Measurements from ENCODE around the gene CERS1.

The CERS1 gene

GRCh38 chr19:18858906-18859646, 36.9 kb downstream of the CERS1 start (continued):
- no peak for TF ChIP-seq CSDC2 (CRISPR knock-in tag; IDR thresholded peaks at IDR 0.05)
- TF ChIP-seq, protein P1, sequence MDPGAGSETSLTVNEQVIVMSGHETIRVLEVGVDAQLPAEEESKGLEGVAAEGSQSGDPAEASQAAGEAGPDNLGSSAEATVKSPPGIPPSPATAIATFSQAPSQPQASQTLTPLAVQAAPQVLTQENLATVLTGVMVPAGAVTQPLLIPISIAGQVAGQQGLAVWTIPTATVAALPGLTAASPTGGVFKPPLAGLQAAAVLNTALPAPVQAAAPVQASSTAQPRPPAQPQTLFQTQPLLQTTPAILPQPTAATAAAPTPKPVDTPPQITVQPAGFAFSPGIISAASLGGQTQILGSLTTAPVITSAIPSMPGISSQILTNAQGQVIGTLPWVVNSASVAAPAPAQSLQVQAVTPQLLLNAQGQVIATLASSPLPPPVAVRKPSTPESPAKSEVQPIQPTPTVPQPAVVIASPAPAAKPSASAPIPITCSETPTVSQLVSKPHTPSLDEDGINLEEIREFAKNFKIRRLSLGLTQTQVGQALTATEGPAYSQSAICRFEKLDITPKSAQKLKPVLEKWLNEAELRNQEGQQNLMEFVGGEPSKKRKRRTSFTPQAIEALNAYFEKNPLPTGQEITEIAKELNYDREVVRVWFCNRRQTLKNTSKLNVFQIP (CRISPR knock-in tag; IDR thresholded peaks at IDR 0.05; ENCODE audit: borderline replicate concordance, low read depth) = no peak
- TF ChIP-seq ZFP3 (CRISPR knock-in tag; IDR thresholded peaks at IDR 0.05) = no peak

GRCh38 chr19:18857223-18857622, 38.7 kb downstream of the CERS1 start:
- ATAC-seq = no peak
- TF ChIP-seq ZFP30 (CRISPR knock-in tag; IDR thresholded peaks at IDR 0.05) (no peak), SNAI2 (CRISPR knock-in tag; IDR thresholded peaks at IDR 0.05) (no peak), ZFP3 (CRISPR knock-in tag; IDR thresholded peaks at IDR 0.05) (no peak), TSHZ2 (CRISPR knock-in tag; IDR thresholded peaks at IDR 0.05) (no peak), ZNF8 (CRISPR knock-in tag; IDR thresholded peaks at IDR 0.05) (no peak), ZNF565 (CRISPR knock-in tag; conservative IDR thresholded peaks at IDR 0.05; ENCODE audit: low read depth) (no peak), CSRNP3 (CRISPR knock-in tag; IDR thresholded peaks at IDR 0.05) (no peak), ISL1 (CRISPR knock-in tag; IDR thresholded peaks at IDR 0.05) (no peak), BACH2 (CRISPR knock-in tag; IDR thresholded peaks at IDR 0.05; ENCODE audit: borderline replicate concordance) (no peak), ZC3H10 (CRISPR knock-in tag; IDR thresholded peaks at IDR 0.05) (no peak), OSR1 (CRISPR knock-in tag; IDR thresholded peaks at IDR 0.05) (no peak), ARNTL (CRISPR knock-in tag; IDR thresholded peaks at IDR 0.05; ENCODE audit: borderline replicate concordance, low read depth) (no peak), GLIS3 (CRISPR knock-in tag; IDR thresholded peaks at IDR 0.05) (no peak), TOX (CRISPR knock-in tag; IDR thresholded peaks at IDR 0.05; ENCODE audit: borderline replicate concordance) (no peak)
- TF ChIP-seq, protein P2, sequence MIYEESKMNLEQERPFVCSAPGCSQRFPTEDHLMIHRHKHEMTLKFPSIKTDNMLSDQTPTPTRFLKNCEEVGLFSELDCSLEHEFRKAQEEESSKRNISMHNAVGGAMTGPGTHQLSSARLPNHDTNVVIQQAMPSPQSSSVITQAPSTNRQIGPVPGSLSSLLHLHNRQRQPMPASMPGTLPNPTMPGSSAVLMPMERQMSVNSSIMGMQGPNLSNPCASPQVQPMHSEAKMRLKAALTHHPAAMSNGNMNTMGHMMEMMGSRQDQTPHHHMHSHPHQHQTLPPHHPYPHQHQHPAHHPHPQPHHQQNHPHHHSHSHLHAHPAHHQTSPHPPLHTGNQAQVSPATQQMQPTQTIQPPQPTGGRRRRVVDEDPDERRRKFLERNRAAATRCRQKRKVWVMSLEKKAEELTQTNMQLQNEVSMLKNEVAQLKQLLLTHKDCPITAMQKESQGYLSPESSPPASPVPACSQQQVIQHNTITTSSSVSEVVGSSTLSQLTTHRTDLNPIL (CRISPR knock-in tag; IDR thresholded peaks at IDR 0.05; ENCODE audit: low read depth) = no peak

DNA sequence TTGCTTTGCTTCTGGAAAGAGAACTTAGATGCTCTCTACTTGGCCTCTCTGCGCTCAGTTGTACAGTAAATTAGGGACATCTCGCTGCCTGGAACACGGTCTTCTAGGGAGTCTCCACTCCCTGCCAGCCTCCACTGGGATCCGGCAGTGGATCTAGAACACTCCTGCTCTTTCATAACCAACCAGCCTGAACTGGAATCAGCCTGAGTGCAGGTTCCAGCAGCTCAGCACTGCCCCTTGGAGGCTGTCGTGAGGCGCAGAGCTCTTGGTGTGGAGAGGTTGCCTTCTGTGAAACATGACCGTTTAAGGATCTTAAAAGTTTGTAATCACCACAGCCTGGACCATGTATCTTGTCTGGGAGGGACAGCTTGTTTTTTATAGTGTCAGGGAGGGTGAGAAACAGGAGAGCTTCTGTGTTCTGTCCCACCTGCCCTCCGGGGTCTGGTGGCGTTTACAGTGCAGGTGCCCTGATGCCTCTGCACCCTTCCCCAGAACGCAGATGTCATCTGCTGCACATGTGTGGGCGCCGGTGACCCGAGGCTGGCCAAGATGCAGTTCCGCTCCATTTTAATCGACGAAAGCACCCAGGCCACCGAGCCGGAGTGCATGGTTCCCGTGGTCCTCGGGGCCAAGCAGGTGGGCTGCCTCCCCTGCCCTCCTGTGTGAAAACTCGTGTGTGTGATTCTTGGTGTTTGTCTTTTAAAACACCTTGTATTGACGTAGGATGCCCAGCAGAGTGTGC, 39.4 kb downstream of the CERS1 start:
- no peak for TF ChIP-seq GLIS3 (CRISPR knock-in tag; IDR thresholded peaks at IDR 0.05)
- TF ChIP-seq ZNF565 (CRISPR knock-in tag; conservative IDR thresholded peaks at IDR 0.05; ENCODE audit: low read depth) = no peak
- no peak for TF ChIP-seq RARB (CRISPR knock-in tag; IDR thresholded peaks at IDR 0.05)
- TF ChIP-seq, protein P3, sequence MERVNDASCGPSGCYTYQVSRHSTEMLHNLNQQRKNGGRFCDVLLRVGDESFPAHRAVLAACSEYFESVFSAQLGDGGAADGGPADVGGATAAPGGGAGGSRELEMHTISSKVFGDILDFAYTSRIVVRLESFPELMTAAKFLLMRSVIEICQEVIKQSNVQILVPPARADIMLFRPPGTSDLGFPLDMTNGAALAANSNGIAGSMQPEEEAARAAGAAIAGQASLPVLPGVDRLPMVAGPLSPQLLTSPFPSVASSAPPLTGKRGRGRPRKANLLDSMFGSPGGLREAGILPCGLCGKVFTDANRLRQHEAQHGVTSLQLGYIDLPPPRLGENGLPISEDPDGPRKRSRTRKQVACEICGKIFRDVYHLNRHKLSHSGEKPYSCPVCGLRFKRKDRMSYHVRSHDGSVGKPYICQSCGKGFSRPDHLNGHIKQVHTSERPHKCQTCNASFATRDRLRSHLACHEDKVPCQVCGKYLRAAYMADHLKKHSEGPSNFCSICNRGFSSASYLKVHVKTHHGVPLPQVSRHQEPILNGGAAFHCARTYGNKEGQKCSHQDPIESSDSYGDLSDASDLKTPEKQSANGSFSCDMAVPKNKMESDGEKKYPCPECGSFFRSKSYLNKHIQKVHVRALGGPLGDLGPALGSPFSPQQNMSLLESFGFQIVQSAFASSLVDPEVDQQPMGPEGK (CRISPR knock-in tag; IDR thresholded peaks at IDR 0.05; ENCODE audit: borderline replicate concordance) = no peak
- ATAC-seq = peak; percentile 72
